Stimulated activated CD8-positive, alpha-beta memory T cell treated with anti-CD3 and anti-CD28 coated beads, Interleukin-12 subunit alpha, Interleukin-12 subunit beta, amount 100 ng/mL, for 24 hours (primary cell): ENCODE data around the gene SPATA32.

Experiments used
- DNase-seq: peaks from one replicate; pipeline ENCODE4 v3.0.0-alpha.2; 2020; ENCODE audit errors: extremely low read depth

SPATA32 gene

GRCh38 chr17:45293413-45294211, 31.7 kb upstream of the SPATA32 start:
- no peak for DNase-seq

DNA sequence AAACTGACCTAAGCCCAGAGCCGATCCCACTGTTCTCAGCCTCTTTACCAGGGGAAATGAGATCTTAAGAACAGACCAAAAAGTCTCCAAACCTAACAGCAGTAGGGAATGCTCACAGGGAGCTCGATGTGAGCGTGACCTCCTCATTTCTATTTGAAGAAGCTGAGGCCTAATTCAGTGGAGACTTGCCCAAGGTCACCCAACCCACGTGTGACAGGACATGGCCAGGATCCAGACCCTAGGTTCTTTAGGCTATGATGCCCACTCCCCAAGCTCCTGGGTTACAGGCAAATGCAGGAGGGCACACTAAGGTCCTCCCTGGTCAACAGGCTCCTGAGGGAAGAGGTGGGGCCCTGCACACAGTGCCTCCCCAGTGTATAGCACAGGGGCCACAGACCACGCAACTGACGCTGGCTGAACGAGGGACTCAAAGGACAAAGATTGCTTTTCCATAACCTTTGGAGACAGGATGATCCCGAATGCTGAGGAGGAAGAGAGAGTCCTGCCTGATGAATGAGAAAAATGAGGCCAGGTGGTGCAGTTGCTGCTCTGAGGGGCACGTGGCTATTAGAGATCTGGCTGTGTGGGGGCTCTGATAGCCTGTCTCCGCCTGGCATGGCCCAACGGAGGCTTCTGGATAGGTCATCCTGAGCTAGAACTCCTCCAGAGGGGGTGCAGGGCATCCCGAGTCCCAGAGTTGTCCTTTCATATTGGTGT, 31.0 kb upstream of the SPATA32 start:
- DNase-seq = no peak

- no peak for DNase-seq
Measured at GRCh38 chr17:45291171-45291805, 29.4 kb upstream of the SPATA32 start.

DNA sequence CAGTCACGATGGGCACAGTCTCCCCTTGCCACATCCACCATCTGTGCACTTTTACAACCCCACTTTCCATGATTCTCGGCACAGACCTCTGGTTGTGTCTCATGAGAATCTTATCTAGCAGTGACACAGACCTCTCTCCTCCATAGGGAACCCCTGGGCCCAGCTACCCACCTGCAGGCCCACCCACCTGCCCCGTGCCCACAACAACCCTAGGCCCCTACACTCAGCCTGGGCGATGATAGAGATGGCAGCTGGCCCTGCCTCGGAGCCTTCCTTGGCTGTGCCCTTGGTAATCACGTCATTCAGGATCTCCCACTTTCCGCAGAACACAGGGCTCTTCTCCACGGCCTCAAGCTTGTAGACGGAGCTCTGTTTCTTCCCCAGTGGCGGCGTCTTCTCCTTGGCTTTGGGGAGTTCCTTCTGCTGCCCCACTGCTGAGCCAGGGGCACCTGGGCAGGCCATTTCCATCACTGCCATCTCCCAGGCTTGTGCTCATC, 28.4 kb upstream of the SPATA32 start:
- DNase-seq = no peak

DNA sequence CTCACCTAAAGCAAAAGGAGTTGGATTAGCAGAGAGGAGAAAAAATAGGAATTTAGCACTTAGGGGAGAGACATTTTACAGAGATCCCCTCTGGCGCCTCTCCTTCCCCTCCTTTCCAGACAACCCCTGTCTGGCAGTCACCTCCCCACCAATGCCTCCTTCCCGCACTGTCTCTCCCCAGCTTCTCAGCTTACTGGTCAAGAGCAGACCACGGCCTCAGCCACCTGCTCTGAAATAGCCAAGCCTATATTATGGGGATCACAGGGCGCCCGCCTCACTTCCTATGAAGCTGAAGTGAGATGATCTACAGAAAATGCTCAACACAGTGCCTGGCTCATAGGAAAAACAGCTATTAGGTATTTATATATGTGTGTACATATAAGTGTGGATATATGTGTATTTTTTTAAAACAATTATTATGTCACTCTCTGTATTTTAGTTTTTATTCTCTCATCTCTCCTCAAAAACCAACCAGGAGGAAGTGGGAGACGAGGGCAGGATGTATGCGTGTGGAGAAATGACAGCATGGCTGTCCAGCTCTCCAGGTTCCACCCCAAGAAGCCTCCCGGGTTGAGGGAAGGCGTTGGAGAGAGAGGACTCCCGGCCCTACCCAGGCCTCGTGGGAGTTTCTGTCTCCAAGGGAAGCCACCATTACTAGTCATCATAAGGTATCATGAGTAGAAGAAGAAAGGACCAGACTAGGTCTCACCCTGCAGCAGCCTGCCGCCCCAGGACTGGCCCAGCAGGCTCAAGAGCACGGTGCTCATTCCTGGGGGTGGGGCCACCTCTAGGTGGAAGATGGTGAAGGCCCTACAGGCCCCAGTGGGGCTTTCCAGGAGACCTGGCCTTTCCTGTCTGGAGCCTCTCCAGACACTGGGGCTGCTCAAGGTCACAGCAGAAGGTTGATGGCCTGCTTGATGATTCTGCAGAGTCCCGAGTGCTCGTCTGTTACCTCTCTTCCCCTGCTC, 27.7 kb upstream of the SPATA32 start:
- no peak for DNase-seq

- DNase-seq = no peak
Measured at GRCh38 chr17:45288825-45289224, 26.9 kb upstream of the SPATA32 start.

GRCh38 chr17:45287526-45288500, 25.9 kb upstream of the SPATA32 start:
- no peak for DNase-seq

GRCh38 chr17:45286286-45286685, 24.4 kb upstream of the SPATA32 start:
- DNase-seq = no peak

DNA sequence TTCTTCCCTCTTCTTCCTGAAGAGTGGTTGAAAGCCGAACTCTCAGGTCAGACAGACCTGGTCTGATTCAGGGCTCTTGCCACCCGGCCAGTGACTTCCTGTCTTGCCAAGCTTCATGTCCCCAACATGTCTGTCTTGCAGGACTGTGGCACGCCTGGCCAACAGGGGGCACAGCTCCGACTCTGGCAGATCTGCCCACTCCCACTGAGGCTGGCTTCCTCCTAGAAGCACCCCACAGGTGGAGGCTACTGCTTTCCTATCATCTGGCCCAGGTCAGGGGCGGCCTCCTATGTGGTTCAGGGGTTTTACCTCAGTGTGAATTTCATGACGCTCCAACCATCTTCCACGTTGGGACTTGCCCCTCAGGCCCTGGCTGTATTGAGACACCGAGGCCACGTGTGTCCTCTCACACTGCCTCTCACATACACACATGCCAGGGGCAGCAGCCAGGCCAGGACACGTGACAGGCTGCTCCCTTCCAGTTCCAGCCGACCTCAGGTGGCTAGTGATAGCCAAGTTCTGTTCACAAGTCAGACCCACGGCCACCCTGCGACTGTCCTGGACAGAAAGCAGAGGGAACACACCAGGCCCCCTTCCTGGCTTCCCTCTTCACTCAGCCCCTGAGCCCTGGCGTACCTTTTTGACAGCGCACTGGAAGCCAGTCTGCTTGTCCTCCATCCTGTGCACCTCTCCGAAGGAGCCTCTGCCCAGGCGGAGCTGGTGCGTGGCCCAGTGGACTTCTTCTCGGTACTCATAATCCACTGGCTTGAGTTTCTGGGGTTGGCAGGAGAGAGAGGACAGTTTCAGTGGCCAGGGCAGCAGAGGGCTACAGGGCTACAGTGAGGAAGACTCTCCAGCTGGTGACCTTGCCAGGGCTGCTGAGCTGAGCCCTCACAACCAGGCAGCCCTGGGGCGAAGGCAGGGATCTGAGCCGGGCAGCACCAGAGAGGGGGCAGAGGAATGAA, 22.6 kb upstream of the SPATA32 start:
- DNase-seq = no peak

DNA sequence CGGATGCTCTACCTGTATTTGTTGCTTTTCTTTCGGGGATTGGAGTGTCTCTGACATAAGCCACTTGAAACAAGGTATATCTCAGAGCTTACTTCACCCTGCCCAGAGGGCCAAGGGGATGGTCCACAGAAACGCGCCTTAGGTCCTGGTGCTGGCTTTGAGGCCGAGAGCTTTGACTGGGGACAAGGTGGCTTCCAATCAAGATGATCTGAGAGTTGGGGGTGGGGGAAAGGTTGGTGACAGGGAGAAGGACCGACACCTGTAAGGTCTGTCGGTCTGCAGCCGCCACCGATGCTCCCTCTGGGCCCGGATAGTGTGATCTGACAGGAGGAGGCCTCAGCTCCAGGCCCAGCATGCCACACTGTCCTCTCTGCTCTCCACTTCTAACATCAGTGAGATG, 21.8 kb upstream of the SPATA32 start:
- DNase-seq = no peak

DNA sequence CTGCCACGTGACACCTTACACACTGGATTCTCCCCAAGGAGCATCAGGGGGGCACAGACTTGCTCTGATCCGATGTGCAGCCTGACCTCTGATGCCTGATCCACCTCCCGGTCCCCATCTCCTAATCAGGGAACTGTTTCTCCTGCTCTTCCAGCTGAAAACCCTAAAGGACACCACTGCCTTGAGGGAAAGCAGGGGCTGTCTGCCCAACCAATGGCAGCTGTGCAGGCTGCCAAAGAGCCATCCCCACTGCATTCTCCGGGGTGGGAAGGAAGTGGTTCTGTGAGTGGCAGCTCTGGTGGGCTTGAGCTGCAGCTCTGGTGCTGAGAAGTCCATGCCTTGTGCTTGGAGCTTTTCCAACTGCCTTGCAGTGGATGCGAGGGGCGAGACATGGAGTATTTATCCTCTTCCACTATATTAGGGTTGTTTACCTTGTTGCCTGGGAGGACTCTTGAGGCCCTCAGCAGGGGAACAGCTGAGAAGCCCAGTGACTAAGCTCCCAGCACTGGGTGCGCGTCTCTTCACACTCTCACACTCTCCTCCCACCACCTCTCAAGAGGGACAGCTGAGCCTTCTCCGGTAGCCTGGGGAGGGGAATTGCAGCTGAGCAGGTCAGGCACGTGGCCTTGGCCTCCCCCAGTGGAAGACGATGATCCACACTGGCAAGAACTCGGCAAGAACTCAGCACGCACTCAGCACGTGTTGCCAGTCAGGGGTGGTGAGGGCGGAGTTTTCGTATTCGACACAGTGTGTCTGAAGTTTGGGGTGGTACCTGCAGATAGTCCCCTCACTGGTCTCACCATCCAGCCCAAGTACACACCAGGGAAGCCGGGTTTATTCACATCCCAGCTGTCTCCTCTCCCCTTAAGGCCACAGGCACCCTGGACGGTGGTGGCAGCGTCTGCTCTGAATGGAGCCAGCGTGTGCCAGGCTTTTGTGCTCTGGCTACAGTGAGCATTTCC, 21.1 kb upstream of the SPATA32 start:
- DNase-seq = no peak

GRCh38 chr17:45279898-45280297, 18.0 kb upstream of the SPATA32 start:
- DNase-seq = no peak

GRCh38 chr17:45277992-45278391, 16.1 kb upstream of the SPATA32 start:
- DNase-seq = no peak

- peak; percentile 76 for DNase-seq
Measured at GRCh38 chr17:45277216-45277849, 15.4 kb upstream of the SPATA32 start.

- no peak for DNase-seq
Measured at GRCh38 chr17:45276031-45276430, 14.1 kb upstream of the SPATA32 start.

GRCh38 chr17:45274033-45274432, 12.1 kb upstream of the SPATA32 start:
- no peak for DNase-seq

DNA sequence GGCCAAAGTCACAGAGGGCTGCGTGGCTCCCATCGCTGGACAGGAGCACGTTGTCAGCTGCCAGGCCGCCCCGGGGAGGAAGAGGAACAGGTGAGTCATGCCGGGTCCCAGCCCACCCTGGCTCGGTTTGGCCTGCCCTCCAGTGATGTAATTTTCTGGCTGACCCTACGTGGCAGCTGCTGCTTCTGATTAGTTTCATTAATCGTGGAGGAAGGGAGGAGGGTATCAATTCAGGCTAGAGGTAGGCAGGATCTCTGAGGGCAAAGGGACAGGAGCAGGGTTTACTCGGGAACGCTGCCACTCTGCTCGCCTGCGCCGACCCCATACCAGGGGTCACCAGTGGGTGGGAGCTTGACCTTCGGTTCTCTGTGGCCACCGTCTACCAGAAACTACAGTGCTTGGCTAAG, 11.7 kb upstream of the SPATA32 start:
- no peak for DNase-seq
